ENCODE data around the gene SH3YL1.

- TF ChIP-seq CTCF (IDR thresholded peaks at IDR 0.05) (no peak), MAX (IDR thresholded peaks at IDR 0.05; ENCODE audit: low read depth) (no peak), FOXM1 (IDR thresholded peaks at IDR 0.05; ENCODE audit: low read depth) (no peak), ELF1 (IDR thresholded peaks at IDR 0.05) (no peak)
Measured at GRCh38 chr2:210660-211059, 53.2 kb downstream of the SH3YL1 start.

All from SK-N-SH (cell line).